Astrocyte (in vitro differentiated cells and primary cell): ENCODE results near the gene GMDS. TPM values are rescaled to one million over a fixed set of nuclear protein-coding genes. Genes with fewer than 3 reads are reported as not detected.
"Not testable (repeated sequence)": the region's sequence is repeated elsewhere in the genome, so short reads cannot be mapped to it uniquely, and the experiment has no call there.

Experiments used
- DNase-seq: peaks from one replicate; pipeline ENCODE4 v3.0.0-alpha.2; 2010; ENCODE audit warnings: low read depth
- FAIRE-seq: peaks from 2 replicates; lab custom pipeline; 2011; peaks lifted over from hg19 to GRCh38; lab: Jason Lieb, UNC
- H2AFZ ChIP-seq: 2 replicates; pipeline ENCODE4 v1.6.0; 2012; ENCODE audit warnings: low read depth, low read length, inconsistent platforms
- H3K27ac ChIP-seq: 2 replicates; pipeline ENCODE4 v1.5.1; 2011; ENCODE audit warnings: low read depth, low read length, inconsistent platforms
- H3K27me3 ChIP-seq: 2 replicates; pipeline ENCODE4 v1.6.0; 2011; ENCODE audit warnings: low read length, inconsistent platforms; ENCODE audit not compliant: insufficient read depth
- H3K36me3 ChIP-seq: 2 replicates; pipeline ENCODE4 v1.5.1; 2011; ENCODE audit warnings: low read length, inconsistent platforms; ENCODE audit not compliant: insufficient read depth
- H3K4me1 ChIP-seq: 2 replicates; pipeline ENCODE4 v1.5.1; 2011; ENCODE audit warnings: low read length, inconsistent platforms; ENCODE audit not compliant: insufficient read depth
- H3K4me2 ChIP-seq: 2 replicates; pipeline ENCODE4 v1.6.0; 2012; ENCODE audit warnings: low read length, inconsistent platforms
- H3K4me3 ChIP-seq: 2 replicates; pipeline ENCODE4 v1.5.1; 2011; ENCODE audit warnings: low read depth, mild to moderate bottlenecking, low read length, inconsistent platforms; ENCODE audit not compliant: insufficient read depth
- H3K79me2 ChIP-seq: 2 replicates; pipeline ENCODE4 v1.6.0; 2012; ENCODE audit warnings: mild to moderate bottlenecking, low read length, inconsistent platforms; ENCODE audit not compliant: insufficient read depth
- H3K9ac ChIP-seq: 2 replicates; pipeline ENCODE4 v1.6.0; 2012; ENCODE audit warnings: mild to moderate bottlenecking, low read length, inconsistent platforms
- H3K9me3 ChIP-seq: 2 replicates; pipeline ENCODE4 v1.5.1; 2012; ENCODE audit warnings: low read depth, mild to moderate bottlenecking, low read length, inconsistent platforms; ENCODE audit not compliant: insufficient read depth
- H4K20me1 ChIP-seq: 2 replicates; pipeline ENCODE4 v1.6.0; 2012; ENCODE audit warnings: low read length, inconsistent platforms; ENCODE audit not compliant: insufficient read depth
- H3K27ac Mint-ChIP-seq: one replicate; pipeline ENCODE4 v1.8.0; 2021; ENCODE audit warnings: mild to moderate bottlenecking, mixed read lengths; ENCODE audit not compliant: unreplicated experiment
- H3K27me3 Mint-ChIP-seq: one replicate; pipeline ENCODE4 v1.8.0; 2021; ENCODE audit warnings: low read depth, mixed read lengths; ENCODE audit not compliant: unreplicated experiment
- H3K36me3 Mint-ChIP-seq: one replicate; pipeline ENCODE4 v1.8.0; 2021; ENCODE audit warnings: low read depth, mixed read lengths; ENCODE audit not compliant: unreplicated experiment
- H3K4me1 Mint-ChIP-seq: one replicate; pipeline ENCODE4 v1.8.0; 2021; ENCODE audit warnings: low read depth, mixed read lengths; ENCODE audit not compliant: unreplicated experiment
- H3K4me3 Mint-ChIP-seq: one replicate; pipeline ENCODE4 v1.8.0; 2021; ENCODE audit warnings: mild to moderate bottlenecking, moderate library complexity, mixed read lengths; ENCODE audit not compliant: unreplicated experiment
- H3K9me3 Mint-ChIP-seq: one replicate; pipeline ENCODE4 v1.8.0; 2021; ENCODE audit warnings: mild to moderate bottlenecking, mixed read lengths; ENCODE audit not compliant: unreplicated experiment
- CTCF ChIP-seq: IDR thresholded peaks from 2 replicates; pipeline ENCODE4 v1.5.1; 2011; ENCODE audit warnings: low read depth, mild to moderate bottlenecking, inconsistent platforms, low read length, moderate library complexity; ENCODE audit not compliant: insufficient read depth
- EZH2 ChIP-seq: IDR thresholded peaks from 2 replicates; pipeline ENCODE4 v1.6.1; 2012; ENCODE audit warnings: mild to moderate bottlenecking, low read length, inconsistent platforms; ENCODE audit not compliant: insufficient read depth
- total RNA-seq: library from RNA; stranded (reverse); gene quantifications from 2 replicates; pipeline ENCODE4 v1.2.1, GENCODE V29; 2021

Gene GMDS
- total RNA-seq, 1 donor from 2014 or later: 9.4 TPM

- peaks cover 3% of the 10 kb centered on the region for H3K27me3 Mint-ChIP-seq
- no peak overlapping the region for H3K4me3 Mint-ChIP-seq
- TF ChIP-seq CTCF: no peak
- H2AFZ ChIP-seq: no peak overlapping the region
- no peaks in the 10 kb centered on the region for H3K36me3 Mint-ChIP-seq
- no peaks in the 10 kb centered on the region for H4K20me1 ChIP-seq
- no peak overlapping the region for H3K27ac Mint-ChIP-seq
- peaks cover 9% of the 10 kb centered on the region for H3K4me1 ChIP-seq
- H3K27ac ChIP-seq: no peak overlapping the region
- H3K4me1 Mint-ChIP-seq: peaks cover 5% of the 10 kb centered on the region
- H3K4me2 ChIP-seq: no peak overlapping the region
- H3K36me3 ChIP-seq: no peaks in the 10 kb centered on the region
- DNase-seq (no peak), FAIRE-seq (no peak)
- peaks cover 10% of the 10 kb centered on the region for H3K9me3 Mint-ChIP-seq
- H3K4me3 ChIP-seq: no peak overlapping the region
- no peaks in the 10 kb centered on the region for H3K9me3 ChIP-seq
- H3K27me3 ChIP-seq: no peaks in the 10 kb centered on the region
- H3K79me2 ChIP-seq: no peaks in the 10 kb centered on the region
- H3K9ac ChIP-seq: no peak overlapping the region
Observed at GRCh38 chr6:1696463-1696850, 548.9 kb downstream of the GMDS start.

GRCh38 chr6:1695546-1696462, 549.6 kb downstream of the GMDS start:
- Mint-ChIP-seq H3K36me3 (no peaks in the 10 kb centered on the region), H3K4me3 (no peak overlapping the region), H3K27me3 (peaks cover 3% of the 10 kb centered on the region), H3K4me1 (no peaks in the 10 kb centered on the region), H3K9me3 (peaks cover 10% of the 10 kb centered on the region), H3K27ac (no peak overlapping the region)
- H3K79me2 ChIP-seq: no peaks in the 10 kb centered on the region
- no peak overlapping the region for H3K4me2 ChIP-seq
- no peak overlapping the region for H3K9ac ChIP-seq
- H3K4me1 ChIP-seq: peaks cover 2% of the 10 kb centered on the region
- no peaks in the 10 kb centered on the region for H3K9me3 ChIP-seq
- FAIRE-seq (no peak), DNase-seq (no peak)
- no peak for TF ChIP-seq CTCF
- no peak for TF ChIP-seq EZH2
- no peaks in the 10 kb centered on the region for H3K36me3 ChIP-seq
- H2AFZ ChIP-seq: no peak overlapping the region
- H3K27ac ChIP-seq: no peak overlapping the region
- no peaks in the 10 kb centered on the region for H4K20me1 ChIP-seq
- H3K4me3 ChIP-seq: no peak overlapping the region
- H3K27me3 ChIP-seq: no peaks in the 10 kb centered on the region

- not testable (repeated sequence) for H3K9me3 ChIP-seq, H3K27me3 ChIP-seq, H3K4me3 Mint-ChIP-seq, H4K20me1 ChIP-seq, H3K27ac Mint-ChIP-seq, H3K4me1 ChIP-seq, H3K9me3 Mint-ChIP-seq, H3K4me2 ChIP-seq, H3K9ac ChIP-seq, H3K36me3 ChIP-seq, FAIRE-seq, H3K27ac ChIP-seq, H3K4me1 Mint-ChIP-seq, H2AFZ ChIP-seq, H3K4me3 ChIP-seq, H3K36me3 Mint-ChIP-seq, H3K27me3 Mint-ChIP-seq, DNase-seq, H3K79me2 ChIP-seq
Observed at GRCh38 chr6:1691828-1692227, 553.6 kb downstream of the GMDS start.

- H3K9me3 Mint-ChIP-seq, H3K27ac ChIP-seq, H3K27me3 ChIP-seq, H3K4me2 ChIP-seq, H3K79me2 ChIP-seq, H4K20me1 ChIP-seq, H3K27ac Mint-ChIP-seq, H2AFZ ChIP-seq, H3K9me3 ChIP-seq, FAIRE-seq, H3K4me1 Mint-ChIP-seq, H3K4me3 Mint-ChIP-seq, H3K36me3 Mint-ChIP-seq, H3K4me3 ChIP-seq, H3K27me3 Mint-ChIP-seq, H3K36me3 ChIP-seq, H3K9ac ChIP-seq: not testable (repeated sequence)
- DNase-seq: peak; percentile 40
- peaks cover 16% of the 10 kb centered on the region for H3K4me1 ChIP-seq
Observed at GRCh38 chr6:1690656-1691055, 554.7 kb downstream of the GMDS start.
